HG03460 (cell line): ENCODE results near the gene TTC28.

Experiments
- ATAC-seq: cut with Tn5 transposase; IDR thresholded peaks from one replicate; pipeline ENCODE4 v1.9.1; 2021; ENCODE audit not compliant: unreplicated experiment

Gene TTC28

DNA sequence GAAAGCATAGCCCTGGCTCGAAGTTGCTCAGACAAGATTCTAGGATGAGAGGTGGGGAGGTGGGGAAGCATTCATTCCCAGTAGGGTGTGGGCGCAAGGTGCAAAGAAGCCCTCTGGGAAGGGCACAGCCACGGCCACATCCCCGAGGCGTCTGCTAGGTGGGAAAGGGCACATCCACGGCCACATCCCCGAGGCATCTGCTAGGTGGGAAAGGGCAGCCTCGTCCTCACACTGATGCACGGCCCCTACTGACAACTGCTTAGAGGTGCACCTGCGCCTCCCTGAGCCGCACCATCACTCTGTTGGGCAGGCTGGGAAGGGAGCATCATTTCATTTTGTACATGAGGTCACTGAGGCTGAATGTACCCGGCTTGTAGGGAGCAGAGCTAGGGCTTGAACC is 666.0 kb downstream of the TTC28 start:
- ATAC-seq = no peak

DNA sequence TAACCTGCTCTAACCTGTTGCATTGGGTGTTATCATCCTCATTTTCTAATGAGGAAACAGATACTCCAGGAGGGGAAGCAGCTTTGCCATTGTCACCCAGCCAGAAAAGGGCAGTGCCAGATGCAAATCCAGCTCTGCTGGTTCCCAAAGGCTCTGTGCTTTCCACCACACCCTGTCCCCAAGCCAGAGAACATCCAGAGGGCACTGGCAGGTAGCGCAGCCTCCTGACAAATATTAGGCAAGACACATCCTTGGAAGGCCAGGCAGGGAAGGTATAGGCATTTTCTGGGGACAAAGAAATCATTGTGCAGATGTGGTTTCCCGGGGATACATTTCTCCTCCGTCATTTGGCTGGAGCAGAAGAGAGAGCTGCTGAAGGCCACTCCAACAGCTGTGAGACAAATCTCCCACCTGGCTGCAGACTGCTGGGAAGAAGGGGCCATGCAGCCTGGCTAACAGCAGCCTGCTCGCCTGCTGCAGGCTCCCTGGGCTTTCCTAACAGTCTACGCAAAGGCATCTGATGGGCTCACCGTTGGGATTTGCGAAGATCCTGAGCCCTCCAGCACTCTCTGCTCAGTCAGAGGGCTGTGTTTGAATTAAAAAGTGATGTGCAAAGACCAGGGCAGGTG is 666.7 kb downstream of the TTC28 start:
- no peak for ATAC-seq

DNA sequence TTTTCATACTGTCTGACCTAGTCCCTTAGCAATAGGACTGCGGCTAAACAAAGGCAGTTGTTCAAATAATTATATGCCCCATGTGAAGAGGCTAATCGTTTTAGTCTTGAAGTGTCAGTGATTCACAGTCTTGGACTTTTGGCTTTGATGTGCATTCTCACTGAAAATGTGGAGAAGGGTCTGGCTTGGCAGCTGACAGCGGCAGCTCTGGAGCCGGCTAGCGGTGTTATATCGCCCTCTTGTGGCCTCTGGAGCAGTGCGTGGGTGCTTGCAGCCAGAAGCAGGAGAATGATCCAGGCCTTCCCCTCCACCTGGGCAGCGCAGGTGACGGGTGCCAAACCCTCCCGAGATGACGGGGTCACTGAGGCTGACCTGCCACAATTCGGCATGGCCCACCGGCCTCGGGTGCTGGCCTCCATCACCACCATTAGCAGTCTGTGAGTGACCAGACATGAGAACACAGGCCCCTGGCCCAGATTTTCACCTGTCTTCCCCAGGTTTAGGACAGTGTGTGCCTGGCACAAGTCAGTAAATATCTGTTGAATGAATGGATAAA is 670.3 kb downstream of the TTC28 start:
- no peak for ATAC-seq

DNA sequence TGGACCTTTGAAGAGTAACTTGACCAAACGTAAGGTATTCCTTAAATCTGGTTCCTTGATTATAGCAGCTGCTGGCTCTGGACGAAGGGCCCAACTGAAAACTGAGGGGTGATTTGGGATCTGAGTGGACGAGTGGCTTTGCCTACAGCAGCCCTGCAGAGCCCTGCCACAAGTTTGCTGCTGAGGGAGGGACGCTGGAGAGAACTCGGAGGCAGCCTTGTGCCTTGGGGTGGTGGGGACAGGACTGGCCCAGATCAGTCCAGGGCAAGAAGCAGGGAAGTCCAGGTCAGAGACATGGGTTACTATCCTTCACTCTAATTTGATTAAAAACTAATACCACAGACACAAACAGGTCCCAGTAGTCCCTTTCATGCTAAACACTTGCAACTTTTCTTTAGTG is 671.0 kb downstream of the TTC28 start:
- ATAC-seq = no peak

DNA sequence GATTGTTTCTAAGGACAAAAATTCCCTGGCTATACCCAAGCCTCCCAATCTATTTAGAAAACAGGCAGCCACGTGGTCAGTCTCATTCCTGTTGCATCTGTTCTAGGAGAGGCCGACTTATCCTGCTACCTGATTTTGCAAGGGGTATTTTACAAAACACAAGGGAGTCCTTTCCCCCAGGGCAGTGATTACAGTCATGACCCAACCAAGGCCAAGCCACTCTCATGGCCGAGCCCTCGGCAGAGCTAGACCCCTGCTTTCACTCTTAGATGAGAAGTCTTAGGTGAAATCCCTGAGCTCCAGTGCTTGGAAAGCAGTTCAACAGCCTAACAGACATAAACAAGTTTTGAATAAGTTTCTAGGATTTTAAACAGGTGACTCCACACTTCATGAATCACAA is 671.6 kb downstream of the TTC28 start:
- ATAC-seq = no peak

DNA sequence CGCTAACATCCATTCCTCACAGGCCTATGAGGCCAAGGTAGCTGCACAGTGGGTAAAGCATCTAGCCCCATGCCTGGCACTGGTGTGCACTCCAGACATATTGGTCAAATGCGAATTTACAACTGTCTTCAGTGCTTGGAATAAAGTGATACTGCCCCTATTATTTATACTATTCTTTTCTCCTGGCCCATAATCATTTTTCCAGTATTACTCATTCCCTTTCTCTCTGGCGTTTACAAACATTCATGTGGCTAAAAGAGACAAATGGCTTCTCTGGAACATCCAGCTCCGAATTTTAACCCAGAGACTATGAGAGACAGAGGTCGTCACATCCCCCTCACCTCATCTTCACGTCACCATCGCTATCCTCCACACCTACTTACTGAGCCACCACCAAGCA is 673.4 kb downstream of the TTC28 start:
- ATAC-seq = no peak

DNA sequence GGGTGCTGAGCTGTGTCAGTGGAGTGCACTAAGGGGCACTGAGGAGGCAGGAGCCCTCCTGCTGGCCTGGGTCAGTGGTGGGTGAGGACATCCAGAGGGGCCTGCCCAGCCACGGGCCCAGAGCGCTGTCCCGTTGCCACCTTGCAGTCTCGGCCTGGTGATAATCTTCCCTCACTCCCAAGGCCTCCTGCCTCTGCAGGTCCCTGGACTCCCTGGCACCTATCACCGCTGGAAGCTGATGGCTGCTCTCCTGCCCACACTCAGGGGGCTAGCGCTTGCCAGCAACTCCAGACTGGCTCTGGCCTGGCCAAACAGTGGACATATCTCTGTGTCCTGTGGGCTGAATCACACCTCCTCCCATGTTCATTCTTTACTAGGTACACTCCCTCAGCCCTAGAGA is 674.1 kb downstream of the TTC28 start:
- ATAC-seq = no peak

DNA sequence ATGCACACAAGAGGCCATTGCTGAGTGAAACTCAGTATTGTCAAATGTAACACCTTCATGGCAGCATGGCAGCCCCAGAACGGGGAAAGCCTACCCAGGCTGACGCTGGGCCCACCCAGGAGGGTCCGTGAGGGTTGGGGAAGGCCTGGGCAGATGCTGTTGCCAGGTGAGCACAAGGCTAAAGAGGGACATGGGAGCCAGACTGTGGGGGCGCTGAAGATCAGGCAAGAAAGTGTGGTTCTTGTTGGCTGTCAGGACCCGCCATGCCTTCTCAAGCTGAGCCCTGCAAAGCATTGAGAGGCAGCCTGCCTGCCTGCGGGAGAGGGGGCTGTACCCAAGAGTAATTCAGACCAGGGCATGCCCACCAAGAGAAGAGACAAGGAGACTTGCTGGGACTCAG is 675.6 kb downstream of the TTC28 start:
- ATAC-seq = no peak

DNA sequence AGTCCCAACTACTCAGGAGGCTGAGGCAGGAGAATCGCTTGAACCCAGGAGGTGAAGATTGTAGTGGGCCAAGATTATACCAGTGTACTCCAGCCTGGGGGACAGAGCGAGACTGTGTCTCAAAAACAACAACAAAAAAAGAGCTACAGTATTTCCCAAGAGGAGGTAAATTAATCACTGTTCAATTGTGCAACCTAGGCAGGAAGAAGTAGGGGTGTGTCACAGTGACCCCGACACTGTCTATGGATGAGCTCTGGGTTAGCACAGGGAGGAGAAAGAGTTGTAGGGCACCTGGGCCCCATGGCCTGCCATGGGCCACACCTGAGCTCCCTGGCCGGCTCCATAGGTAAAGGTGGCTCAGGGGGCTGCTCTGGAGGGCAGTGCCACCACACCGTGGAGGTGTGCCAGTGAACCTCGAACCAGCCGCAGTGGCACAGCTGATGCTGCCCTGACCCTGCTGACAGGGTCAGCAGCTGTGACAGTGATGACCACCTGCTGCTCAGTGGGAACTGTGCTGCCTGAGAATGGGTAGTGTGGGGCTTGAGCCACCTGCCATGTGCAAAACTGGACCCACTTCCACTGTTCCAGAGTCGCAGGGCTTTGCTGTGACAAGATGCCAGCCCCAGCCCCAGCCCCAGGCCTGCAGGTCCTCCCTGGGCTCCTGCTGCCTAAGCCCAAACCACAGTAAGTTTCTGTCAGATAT is 676.6 kb downstream of the TTC28 start:
- no peak for ATAC-seq

DNA sequence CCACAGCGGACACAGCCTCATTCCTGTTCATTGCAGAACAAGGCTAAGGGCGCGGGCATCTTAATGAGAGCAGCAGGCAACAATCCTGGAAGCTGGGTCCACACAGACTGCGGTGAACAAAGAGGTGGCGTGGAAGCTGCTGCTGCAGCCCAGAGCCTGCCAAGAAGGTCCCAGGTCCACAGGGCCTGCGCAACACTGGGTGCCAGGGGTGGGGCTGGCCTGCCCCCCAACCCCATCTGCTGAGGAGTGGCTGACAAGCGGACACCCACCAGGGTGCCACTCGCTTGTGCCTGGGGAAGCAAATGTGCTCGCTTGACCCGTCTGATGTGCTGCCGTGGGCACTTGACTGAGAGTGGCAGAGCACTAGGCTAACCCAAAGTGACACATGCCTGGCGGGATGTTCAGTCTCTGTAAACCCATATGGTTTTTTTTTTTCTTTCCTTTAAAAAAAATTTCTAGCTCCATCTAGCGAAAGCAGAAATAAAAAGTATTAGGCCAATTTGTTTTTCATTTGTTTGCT is 677.4 kb downstream of the TTC28 start:
- ATAC-seq = no peak

DNA sequence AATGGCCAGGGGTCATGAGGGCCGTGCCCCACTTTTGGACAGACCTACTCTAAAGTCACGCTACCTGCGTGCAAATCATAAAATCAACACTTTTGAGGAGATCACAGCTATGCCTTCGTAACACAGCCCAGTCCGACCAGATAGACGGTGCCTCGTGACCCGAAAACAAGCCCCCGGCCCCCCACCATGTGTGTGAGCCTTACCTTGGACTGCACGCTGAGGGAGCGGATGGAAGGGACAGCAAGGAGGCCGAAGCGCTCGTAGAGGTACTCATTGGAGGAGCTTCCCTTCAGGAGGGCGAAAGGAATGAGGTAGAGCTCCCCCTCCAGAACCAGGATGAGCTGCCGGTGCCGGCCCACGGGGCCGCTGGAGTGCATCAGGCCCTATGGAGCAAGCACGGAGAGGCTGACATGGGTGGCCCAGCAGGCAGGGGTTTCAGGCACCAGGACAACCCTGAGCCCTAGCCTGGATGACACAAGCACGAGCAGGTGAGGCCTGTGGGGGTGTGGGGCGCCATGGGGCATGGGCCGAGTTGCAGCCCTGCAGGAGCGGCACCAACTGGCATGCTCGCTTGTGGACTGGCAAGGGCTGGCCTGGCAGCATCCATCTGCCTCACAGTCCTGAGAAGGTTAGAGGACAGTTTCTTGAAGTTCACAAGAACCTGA is 678.3 kb downstream of the TTC28 start:
- no peak for ATAC-seq

DNA sequence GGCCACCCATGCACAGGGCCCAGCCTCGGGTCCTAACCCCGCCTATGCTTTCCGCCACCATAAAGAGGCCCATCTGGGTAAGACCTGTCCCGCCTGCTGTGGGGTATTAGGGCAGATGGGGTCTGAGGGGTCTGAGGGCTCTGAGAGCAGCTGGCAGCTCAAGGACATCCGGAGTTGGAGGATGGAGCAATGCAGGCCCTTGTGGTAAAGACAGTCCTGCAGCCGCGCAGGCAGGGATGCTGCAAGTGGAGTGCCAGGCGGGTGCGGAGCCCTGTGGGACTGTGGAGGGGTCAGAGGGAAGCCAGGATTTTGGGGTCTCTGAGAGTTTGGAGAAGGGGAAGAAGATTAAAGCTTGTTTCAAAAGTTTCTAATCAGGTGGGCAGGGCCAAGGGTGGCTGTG is 679.3 kb downstream of the TTC28 start:
- ATAC-seq = no peak

DNA sequence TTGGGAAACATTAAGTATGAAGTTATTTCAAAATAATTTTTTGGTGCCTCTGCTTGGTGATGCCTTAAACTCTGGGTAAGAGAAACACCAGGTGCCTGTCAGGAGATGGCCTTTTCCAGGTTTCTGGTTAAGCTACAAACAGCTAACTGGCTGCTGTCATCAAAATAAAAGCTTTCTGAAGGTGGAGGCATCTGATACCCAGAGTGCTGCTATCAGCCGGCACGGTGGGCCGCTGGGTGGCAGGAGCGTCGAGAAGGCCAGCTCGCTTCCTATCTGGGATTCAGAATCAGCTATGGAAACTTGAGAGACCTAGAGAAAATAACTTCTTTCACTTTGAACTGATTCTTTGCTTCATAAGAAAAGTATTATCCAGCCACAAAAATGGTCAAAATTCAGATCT is 679.8 kb downstream of the TTC28 start:
- ATAC-seq = no peak

DNA sequence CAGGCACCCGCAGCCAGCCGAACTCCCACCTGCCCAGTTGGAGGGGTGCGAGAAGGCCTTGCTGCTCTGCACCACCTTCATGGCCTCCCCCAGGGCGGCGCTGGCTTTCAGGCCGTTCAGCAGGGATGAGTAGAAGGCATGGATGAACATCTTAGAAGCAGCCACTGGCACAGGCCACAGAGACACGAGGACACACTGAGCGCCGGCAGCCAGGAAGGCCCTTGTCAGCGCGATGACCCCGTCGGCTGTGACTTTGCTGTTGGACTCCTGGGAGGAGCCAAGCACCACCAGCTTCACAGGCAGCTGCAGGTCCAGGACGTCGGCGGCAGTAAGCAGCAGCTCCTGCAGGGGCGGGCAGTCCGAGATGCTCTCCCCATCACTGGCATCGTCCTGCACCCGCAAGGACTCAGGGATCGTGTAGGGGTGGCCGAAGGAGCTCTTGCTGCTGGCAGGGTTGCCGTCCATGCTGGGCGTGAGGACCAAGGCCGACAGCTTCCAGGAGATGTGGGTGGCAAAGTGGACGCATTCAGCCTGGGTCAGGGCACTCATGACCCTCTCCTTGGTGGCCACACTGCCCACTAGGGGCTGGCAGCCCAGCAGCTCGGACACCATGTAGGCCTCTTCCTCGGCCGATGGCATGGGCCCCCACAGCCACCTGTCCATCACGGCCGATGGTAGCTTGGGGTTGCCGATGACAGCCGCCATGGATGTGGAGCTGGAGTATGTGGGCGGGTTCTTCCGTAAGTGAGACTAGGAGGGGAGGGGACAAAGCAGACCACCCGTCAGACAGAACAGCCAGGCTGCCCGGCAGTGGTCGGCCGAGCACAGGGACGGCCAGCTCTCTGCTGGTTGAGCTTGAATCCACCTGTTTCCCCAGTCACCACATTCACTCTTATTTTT is 680.9 kb downstream of the TTC28 start:
- ATAC-seq = no peak

DNA sequence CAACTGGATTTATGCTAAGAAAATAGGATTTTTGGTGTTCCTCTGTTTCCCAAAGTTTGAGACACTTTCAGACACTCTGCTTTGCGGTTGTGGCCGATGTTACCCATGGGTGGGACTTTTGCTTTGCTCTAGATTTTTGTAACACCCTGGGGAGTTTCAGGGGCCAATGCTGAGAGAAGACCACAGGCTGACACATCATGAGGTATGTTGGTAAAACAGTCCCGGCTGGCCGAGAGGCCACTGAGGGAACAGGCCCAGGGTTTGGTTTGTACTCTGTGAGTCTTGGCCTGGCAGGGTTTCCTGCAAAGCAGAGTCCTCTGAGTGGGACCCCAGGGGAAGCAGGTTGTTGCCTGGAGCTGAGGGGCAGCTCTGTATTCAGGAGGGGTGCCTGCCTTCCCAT is 682.1 kb downstream of the TTC28 start:
- no peak for ATAC-seq

DNA sequence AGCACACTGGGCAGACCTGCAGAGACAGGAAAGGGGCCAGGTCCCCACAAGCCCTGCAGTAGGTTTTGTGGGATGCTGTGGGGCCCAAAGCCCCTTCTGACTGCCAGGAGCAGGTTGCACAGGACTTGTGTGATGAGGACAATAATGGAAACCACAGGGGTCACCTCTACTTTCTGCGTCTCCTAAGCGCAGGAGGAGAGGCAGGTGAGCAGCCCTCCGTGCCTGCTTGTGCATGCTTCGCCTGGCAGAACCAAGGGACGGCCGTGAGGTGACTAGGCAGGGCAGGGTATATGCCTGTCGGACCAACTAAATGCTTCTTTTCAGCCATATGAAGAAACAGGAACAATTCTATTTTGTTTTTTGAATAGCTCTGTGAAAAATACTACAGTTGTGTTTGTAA is 682.7 kb downstream of the TTC28 start:
- ATAC-seq = no peak

DNA sequence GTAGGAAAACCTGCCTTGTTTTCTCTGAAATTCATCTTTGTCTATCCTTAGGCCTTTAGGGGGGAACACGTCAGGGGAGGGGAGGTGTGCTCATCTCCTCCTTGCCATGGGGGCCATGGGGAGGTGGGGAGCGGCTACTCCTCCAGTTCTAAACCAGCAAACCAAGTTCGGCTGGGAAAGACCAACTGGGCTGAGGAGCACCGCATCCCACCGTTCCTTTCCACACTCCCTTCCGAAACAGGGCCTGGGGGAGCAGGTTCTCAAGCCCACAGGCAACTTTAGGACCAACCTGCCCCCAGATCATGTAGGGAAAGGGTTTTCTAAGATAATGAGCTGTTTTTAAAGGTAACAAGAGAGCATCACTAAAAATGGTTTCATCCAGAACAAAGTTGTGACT is 683.1 kb downstream of the TTC28 start:
- no peak for ATAC-seq

DNA sequence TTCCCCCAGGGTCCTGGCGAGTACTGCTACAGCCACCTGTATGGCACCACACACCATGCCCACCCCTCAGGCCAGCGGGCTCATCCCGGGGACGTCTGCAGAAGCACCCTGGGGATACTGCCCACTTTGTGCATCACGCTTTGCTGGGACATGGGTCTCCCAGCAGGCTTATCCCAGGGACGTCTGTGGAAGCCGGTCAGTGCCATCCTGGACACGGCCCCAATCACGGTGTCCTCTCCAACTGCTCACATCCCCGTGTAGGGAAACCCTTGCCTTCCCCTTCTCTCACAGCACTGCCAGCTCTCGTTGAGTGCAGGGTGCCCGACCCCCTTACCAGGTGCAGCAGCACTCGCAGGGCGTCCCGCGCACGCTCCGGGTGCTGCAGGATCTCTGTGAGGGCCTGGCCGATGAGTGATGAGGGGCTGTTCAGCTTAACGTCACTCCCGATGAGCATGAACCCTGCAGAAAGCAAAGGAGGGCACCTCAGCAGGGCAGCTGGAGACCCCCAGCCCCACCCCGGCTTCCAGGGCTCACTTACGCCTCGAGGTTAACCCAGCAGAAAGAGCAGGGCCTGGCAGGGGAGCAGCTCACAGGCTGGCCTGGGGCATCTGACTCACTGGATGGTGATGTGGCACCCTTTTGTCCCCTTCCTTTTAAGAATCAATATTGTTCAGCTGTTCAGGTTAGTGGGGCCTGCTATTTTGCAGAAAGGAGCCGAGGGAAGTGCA is 683.7 kb downstream of the TTC28 start:
- no peak for ATAC-seq

DNA sequence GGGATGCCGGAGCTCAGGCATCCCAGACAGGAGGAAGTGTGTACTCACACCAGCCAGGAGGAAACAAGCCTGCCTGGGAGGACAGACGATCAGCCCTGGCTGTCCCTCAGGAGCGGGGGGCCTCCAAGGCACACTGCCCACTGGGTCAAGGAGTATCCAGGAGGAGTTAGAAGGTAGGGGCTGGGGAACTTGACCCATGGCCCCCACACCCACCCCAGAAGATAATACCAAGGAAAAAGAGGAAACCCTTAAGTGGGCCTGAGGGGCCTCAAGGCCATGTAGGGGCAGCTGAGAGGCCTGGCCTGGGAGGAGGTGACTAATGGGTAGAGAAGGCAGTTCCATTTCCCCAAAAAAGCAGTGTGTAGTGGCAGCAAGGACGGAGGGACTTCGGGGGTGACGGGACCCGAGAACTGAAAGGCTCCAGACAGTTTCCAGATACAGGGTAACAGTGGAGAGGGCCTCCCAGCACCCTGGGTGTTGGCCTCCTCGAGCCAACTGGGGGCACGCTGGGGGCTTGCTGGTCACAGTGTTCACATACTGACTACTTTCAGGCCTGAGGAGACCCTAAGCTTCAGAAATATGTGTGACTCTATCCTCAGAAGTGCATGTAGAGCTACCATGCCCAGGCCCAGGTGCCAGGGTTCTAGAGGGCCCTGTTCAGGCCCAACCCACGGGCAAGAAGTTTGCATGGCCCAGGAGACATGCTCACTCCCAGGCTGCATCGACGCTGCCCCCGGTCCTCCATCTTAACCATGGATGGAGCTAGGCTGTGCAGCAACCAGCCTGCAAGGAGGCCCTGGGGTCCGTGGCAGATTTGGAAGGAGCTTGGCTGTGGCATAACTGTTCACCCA is 684.9 kb downstream of the TTC28 start:
- ATAC-seq = no peak
